B cell (primary cell): ENCODE results near the gene SMURF2. TPM values are rescaled to one million over a fixed set of nuclear protein-coding genes. Genes with fewer than 3 reads are reported as not detected.

ENCODE experiments used
- ATAC-seq: fragments of 200-7000 bp; cut with Tn5 transposase; one replicate; pipeline ENCODE4 v1.10.0; 2021; ENCODE audit warnings: low read depth, mild to moderate bottlenecking, moderate number of reproducible peaks, moderate library complexity
- CTCF ChIA-PET: fragments of 350-600 bp; sonication (Branson Sonifier 250); formaldehyde crosslinking; loops from one replicate; lab custom pipeline; 2021; ENCODE audit warnings: antibody characterized with exemption, inconsistent platforms; lab: Charles Lee
- POLR2A ChIA-PET: fragments of 350-600 bp; sonication (Branson Sonifier 250); formaldehyde crosslinking; loops from one replicate; lab custom pipeline; 2021; ENCODE audit warnings: antibody characterized with exemption; lab: Charles Lee
- DNase-seq: peaks from one replicate; pipeline ENCODE4 v3.0.0; 2013
- H2AFZ ChIP-seq: 2 replicates; pipeline ENCODE4 v1.6.1; 2012; ENCODE audit warnings: mild to moderate bottlenecking, low read depth, low read length; ENCODE audit not compliant: insufficient read depth, poor library complexity, severe bottlenecking
- H3K27ac ChIP-seq, 2 donors: 1 replicate in 1 of 2; 2 replicates in 1 of 2; pipeline ENCODE4 v1.5.1; 2012 to 2013; ENCODE audit warnings: low read length in 2 of 2, mild to moderate bottlenecking in 2 of 2, moderate library complexity in 1 of 2
- H3K27me3 ChIP-seq, 4 experiments: fragments of 200-600 bp in 1 of 4; sonication (generic) in 1 of 4; replicated peaks in 1 of 4; 1 replicate in 2 of 4; 2 replicates in 2 of 4; pipeline versions ENCODE4 v1.6.1 to v1.7.0; 2013 to 2016; ENCODE audit warnings: low read length in 3 of 4, mild to moderate bottlenecking in 2 of 4, mixed read lengths in 1 of 4, moderate library complexity in 1 of 4; ENCODE audit not compliant: insufficient read depth in 4 of 4, control insufficient read depth in 3 of 4; ENCODE audit errors: control extremely low read depth in 1 of 4
- H3K36me3 ChIP-seq, 2 experiments: replicated peaks in 1 of 2; 1 replicate in 1 of 2; 2 replicates in 1 of 2; pipeline versions ENCODE4 v1.6.1 to v1.7.1; 2013; ENCODE audit warnings: low read length in 1 of 2; ENCODE audit not compliant: insufficient read depth in 2 of 2, control insufficient read depth in 1 of 2; ENCODE audit errors: control extremely low read depth in 1 of 2, extremely low read depth in 1 of 2
- H3K4me1 ChIP-seq, 2 donors: fragments of 200-600 bp in 1 of 2; sonication (generic) in 1 of 2; 1 replicate in 1 of 2; 2 replicates in 1 of 2; pipeline versions ENCODE4 v1.5.1 to v1.6.1; 2013 to 2017; ENCODE audit warnings: low read length in 2 of 2; ENCODE audit not compliant: control insufficient read depth in 2 of 2, insufficient read depth in 2 of 2
- H3K4me2 ChIP-seq: replicated peaks from 2 replicates; pipeline ENCODE3; 2012; ENCODE audit warnings: mild to moderate bottlenecking, low read depth, low read length; ENCODE audit not compliant: poor library complexity, severe bottlenecking
- H3K4me3 ChIP-seq, 5 experiments: fragments of 200-600 bp in 1 of 5; sonication (generic) in 1 of 5; 1 replicate in 3 of 5; 2 replicates in 2 of 5; pipeline versions ENCODE4 v1.5.1 to v1.7.0; 2011 to 2016; ENCODE audit warnings: low read length in 4 of 5, mild to moderate bottlenecking in 4 of 5, low read depth in 2 of 5, control low read depth in 1 of 5, moderate library complexity in 1 of 5; ENCODE audit not compliant: insufficient read depth in 1 of 5; ENCODE audit errors: control extremely low read depth in 1 of 5, extremely low read depth in 1 of 5
- H3K79me2 ChIP-seq: fragments of 200-600 bp; sonication (generic); one replicate; pipeline ENCODE4 v1.6.0; 2016; ENCODE audit warnings: low read length; ENCODE audit not compliant: control insufficient read depth, insufficient read depth
- H3K9ac ChIP-seq: fragments of 200-600 bp; sonication (generic); 2 replicates; pipeline ENCODE4 v1.6.1; 2017; ENCODE audit warnings: mild to moderate bottlenecking, low read length, moderate library complexity
- H3K9me3 ChIP-seq, 3 donors: one replicate each; pipeline versions ENCODE4 v1.6.1 to v1.7.1; 2013; ENCODE audit warnings: low read length in 2 of 3; ENCODE audit not compliant: control insufficient read depth in 2 of 3, insufficient read depth in 1 of 3; ENCODE audit errors: control extremely low read depth in 1 of 3
- H4K20me1 ChIP-seq: 2 replicates; pipeline ENCODE4 v1.6.0; 2012; ENCODE audit warnings: mild to moderate bottlenecking, low read length; ENCODE audit not compliant: insufficient read depth, control insufficient read depth, poor library complexity, severe bottlenecking
- H3K27ac Mint-ChIP-seq: one replicate; pipeline ENCODE4 v1.8.0; 2021; ENCODE audit warnings: mixed read lengths
- H3K27me3 Mint-ChIP-seq: one replicate; pipeline ENCODE4 v1.8.0; 2021; ENCODE audit warnings: mixed read lengths
- H3K4me1 Mint-ChIP-seq: one replicate; pipeline ENCODE4 v1.8.0; 2021; ENCODE audit warnings: mixed read lengths
- H3K4me3 Mint-ChIP-seq: one replicate; pipeline ENCODE4 v1.8.0; 2021; ENCODE audit warnings: mixed read lengths
- H3K9me3 Mint-ChIP-seq: one replicate; pipeline ENCODE4 v1.8.0; 2022; ENCODE audit warnings: mixed read lengths; ENCODE audit not compliant: insufficient read depth
- EZH2 ChIP-seq: IDR thresholded peaks from 2 replicates; pipeline ENCODE4 v1.6.1; 2012; ENCODE audit warnings: borderline replicate concordance, low read depth, mild to moderate bottlenecking, moderate library complexity, low read length; ENCODE audit not compliant: insufficient read depth, poor library complexity, severe bottlenecking
- WGBS: methylation state at CpG from one replicate; pipeline ENCODE4 v1.1.5; 2013; ENCODE audit warnings: missing lambda C conversion rate; ENCODE audit not compliant: insufficient coverage; 5-methylcytosine and 5-hydroxymethylcytosine counted together
- intact Hi-C: fragments of 100-400 bp; cut with micrococcal nuclease; formaldehyde crosslinking; loops from one replicate; pipeline ENCODE4 v1.10.0; 2022
- polyA plus RNA-seq: library from polyadenylated mRNA; depleted of rRNA; stranded (reverse); fragments of >200 nt; gene quantifications from 2 replicates; pipeline ENCODE4 v1.2.3, GENCODE V29; 2012
- total RNA-seq, 2 donors: library from RNA; stranded (reverse); fragments of 120-200 nt in 1 of 2; gene quantifications; 1 replicate in 1 of 2; 2 replicates in 1 of 2; pipeline versions ENCODE4 v1.2.3 to v1.2.4, GENCODE V29; 2013 to 2022
- TF ChIP-seq, protein P1 (sequence below): fragments of 200-600 bp; IDR thresholded peaks from one replicate; pipeline ENCODE4 v1.8.0; 2022; ENCODE audit warnings: antibody characterized with exemption, mild to moderate bottlenecking

SMURF2 gene
- total and polyA plus RNA-seq, 2 donors (not counting 1 experiment from before 2014, with no cell fraction given) = 9.2 to 32.8 TPM

DNA sequence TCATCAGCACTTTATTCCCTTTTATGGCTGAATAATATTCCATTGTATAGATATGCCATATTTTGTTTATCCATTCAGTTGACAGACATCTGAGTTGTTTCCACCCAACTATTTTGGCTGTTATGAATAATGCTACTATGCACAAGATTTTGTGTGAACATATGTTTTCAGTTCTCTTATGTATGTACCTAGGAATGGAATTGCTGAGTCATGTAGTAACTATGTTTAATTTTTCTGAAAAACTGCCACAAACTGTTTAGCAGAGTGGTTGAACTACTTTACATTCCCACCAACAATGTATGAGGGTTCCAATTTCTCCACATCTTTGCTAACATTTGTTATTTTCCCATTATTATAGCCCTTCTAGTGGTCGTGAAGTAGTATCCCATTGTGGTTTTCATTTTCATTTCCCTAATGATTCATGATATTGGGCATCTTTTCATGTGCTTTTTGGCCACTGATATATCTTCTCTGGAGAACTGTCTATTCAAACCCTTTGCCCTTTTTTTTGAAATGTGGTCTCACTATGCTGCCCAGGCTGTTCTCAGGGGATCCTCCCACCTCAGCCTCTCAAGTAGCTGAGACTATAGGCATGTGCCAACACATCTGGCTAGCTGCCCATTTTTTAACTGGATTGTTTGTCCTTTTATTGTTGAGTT lies 26.3 kb downstream of the SMURF2 start:
- Mint-ChIP-seq H3K4me3 (no peak overlapping the region), H3K27ac (no peak overlapping the region), H3K9me3 (no peaks in the 10 kb centered on the region), H3K27me3 (no peaks in the 10 kb centered on the region), H3K4me1 (peaks cover 46% of the 10 kb centered on the region)
- WGBS = no CpG with 5 or more reads among the region's 1 CpG
- H3K4me1 ChIP-seq = peaks cover 11 to 16% of the 10 kb centered on the region in 2 donors
- H3K79me2 ChIP-seq = peaks cover 97% of the 10 kb centered on the region
- H3K4me2 ChIP-seq = no peak overlapping the region
- intact Hi-C loops = no loop called here
- H4K20me1 ChIP-seq = peaks cover 81% of the 10 kb centered on the region
- no peaks in the 10 kb centered on the region for H3K27me3 ChIP-seq
- no peak overlapping the region for H2AFZ ChIP-seq
- H3K4me3 ChIP-seq = no peak overlapping the region
- TF ChIP-seq EZH2 = no peak
- TF ChIP-seq, protein P1, sequence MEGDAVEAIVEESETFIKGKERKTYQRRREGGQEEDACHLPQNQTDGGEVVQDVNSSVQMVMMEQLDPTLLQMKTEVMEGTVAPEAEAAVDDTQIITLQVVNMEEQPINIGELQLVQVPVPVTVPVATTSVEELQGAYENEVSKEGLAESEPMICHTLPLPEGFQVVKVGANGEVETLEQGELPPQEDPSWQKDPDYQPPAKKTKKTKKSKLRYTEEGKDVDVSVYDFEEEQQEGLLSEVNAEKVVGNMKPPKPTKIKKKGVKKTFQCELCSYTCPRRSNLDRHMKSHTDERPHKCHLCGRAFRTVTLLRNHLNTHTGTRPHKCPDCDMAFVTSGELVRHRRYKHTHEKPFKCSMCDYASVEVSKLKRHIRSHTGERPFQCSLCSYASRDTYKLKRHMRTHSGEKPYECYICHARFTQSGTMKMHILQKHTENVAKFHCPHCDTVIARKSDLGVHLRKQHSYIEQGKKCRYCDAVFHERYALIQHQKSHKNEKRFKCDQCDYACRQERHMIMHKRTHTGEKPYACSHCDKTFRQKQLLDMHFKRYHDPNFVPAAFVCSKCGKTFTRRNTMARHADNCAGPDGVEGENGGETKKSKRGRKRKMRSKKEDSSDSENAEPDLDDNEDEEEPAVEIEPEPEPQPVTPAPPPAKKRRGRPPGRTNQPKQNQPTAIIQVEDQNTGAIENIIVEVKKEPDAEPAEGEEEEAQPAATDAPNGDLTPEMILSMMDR = no peak
- DNase-seq (no peak), ATAC-seq (peak; percentile 10)
- H3K9ac ChIP-seq = no peak overlapping the region
- no peaks in the 10 kb centered on the region for H3K9me3 ChIP-seq
- ChIA-PET POLR2A (no interaction called here), CTCF (interaction anchor here (0.6 kb wide), 1 partner anchor 486 kb away, joined by 3 read pairs; no protein-coding TSS in a partner anchor)
- no peak overlapping the region for H3K27ac ChIP-seq
- H3K36me3 ChIP-seq = peaks cover 0 to 3% of the 10 kb centered on the region in 2 experiments

DNA sequence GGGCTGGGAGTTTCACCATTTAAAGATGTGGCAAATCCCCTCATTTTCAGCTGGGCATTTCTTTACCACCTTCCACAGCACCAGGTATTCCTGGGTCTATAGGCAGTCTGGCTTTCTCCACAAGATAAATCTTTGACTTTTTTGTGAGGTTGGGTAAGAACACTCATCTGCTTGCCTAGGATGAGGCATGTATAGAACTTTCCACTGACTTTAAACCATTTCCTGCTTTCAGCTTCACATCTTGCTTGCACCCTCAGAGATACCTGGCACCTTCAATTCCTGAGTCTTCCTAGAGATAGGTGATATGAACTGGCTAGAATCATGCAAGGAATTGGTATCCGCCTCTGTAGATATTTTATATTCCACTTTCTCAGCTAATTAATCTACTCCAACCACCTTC lies 27.9 kb downstream of the SMURF2 start:
- ChIA-PET CTCF (no interaction called here), POLR2A (no interaction called here)
- intact Hi-C loops = no loop called here
- ATAC-seq = no peak
- Histone ChIP-seq H4K20me1 (peaks cover 77% of the 10 kb centered on the region), H3K4me3 (no peak overlapping the region), H3K79me2 (peaks cover 97% of the 10 kb centered on the region), H3K36me3 (peaks cover 0 to 3% of the 10 kb centered on the region in 2 experiments), H3K4me1 (peaks cover 6 to 10% of the 10 kb centered on the region in 2 donors), H3K9ac (no peak overlapping the region), H3K9me3 (no peaks in the 10 kb centered on the region), H3K27ac (no peak overlapping the region), H3K4me2 (no peak overlapping the region), H2AFZ (no peak overlapping the region), H3K27me3 (no peaks in the 10 kb centered on the region)
- H3K27me3 Mint-ChIP-seq = no peaks in the 10 kb centered on the region
- no peak overlapping the region for H3K4me3 Mint-ChIP-seq
- TF ChIP-seq, protein P1 = no peak
- TF ChIP-seq EZH2 = no peak
- no CpG with 5 or more reads among the region's 1 CpG for WGBS
- no peaks in the 10 kb centered on the region for H3K9me3 Mint-ChIP-seq
- peaks cover 50% of the 10 kb centered on the region for H3K4me1 Mint-ChIP-seq
- no peak overlapping the region for H3K27ac Mint-ChIP-seq
- no peak for DNase-seq
